Measurements from ENCODE around the gene TSPEAR. TPM values are rescaled to one million over a fixed set of nuclear protein-coding genes. Genes with fewer than 3 reads are reported as not detected.

TSPEAR gene
- total RNA-seq, 1 donor = not detected

GRCh38 chr21:44527983-44528633, 183.3 kb downstream of the TSPEAR start:
- no peak overlapping the region for H3K4me3 ChIP-seq (ENCODE audit: low read depth, low read length)
- DNase-seq (ENCODE audit: low read depth) = no peak

DNA sequence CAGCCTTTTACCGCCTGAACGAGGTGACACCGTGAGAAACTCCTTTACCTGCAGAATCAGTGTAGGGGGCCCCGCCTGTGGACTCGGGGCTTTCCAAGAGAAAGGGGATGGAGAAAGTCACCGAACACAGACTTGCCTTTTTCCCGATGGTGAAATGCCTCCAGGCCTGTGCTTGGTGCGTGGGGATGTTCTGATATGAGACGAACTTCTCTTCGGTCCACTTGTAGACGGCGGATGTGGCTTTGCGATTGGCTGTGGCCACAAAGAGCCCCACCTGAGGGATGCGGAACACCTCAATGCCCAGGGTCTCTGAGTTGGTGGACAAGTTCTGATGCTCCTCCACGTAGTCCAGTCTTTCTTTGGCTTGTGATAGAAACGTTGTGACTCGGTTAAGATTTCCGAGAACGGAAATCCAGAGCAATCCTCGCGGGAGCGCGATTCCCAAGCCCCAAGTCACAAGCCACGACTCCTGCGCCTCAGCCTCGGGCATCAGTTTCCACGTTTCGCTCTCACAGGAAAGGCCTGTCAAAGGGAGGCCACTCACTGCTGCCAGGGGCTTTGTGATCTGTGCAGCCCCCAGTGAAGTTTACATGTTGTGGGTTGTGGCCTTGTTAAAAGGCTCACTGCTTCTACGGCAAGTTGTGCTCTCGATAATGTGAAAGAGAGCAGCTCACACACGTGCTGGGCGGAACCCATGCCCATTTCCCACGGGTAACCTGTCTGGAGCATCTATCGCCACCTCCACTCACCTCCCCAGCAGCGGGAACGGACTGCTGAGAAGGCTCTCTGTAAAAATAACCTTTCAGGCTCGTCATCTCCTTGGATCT, 184.0 kb downstream of the TSPEAR start:
- H3K4me3 ChIP-seq (ENCODE audit: low read depth, low read length) = no peak overlapping the region
- TF ChIP-seq, protein P1, sequence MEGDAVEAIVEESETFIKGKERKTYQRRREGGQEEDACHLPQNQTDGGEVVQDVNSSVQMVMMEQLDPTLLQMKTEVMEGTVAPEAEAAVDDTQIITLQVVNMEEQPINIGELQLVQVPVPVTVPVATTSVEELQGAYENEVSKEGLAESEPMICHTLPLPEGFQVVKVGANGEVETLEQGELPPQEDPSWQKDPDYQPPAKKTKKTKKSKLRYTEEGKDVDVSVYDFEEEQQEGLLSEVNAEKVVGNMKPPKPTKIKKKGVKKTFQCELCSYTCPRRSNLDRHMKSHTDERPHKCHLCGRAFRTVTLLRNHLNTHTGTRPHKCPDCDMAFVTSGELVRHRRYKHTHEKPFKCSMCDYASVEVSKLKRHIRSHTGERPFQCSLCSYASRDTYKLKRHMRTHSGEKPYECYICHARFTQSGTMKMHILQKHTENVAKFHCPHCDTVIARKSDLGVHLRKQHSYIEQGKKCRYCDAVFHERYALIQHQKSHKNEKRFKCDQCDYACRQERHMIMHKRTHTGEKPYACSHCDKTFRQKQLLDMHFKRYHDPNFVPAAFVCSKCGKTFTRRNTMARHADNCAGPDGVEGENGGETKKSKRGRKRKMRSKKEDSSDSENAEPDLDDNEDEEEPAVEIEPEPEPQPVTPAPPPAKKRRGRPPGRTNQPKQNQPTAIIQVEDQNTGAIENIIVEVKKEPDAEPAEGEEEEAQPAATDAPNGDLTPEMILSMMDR (IDR thresholded peaks at IDR 0.05; ENCODE audit: insufficient read depth, low read length) = no peak
- no peak for DNase-seq (ENCODE audit: low read depth)

More at GRCh38 chr21:44527983-44528633, 183.3 kb downstream of the TSPEAR start:
- TF ChIP-seq, protein P1 (IDR thresholded peaks at IDR 0.05; ENCODE audit: insufficient read depth, low read length) = no peak

- H3K4me3 ChIP-seq (ENCODE audit: low read depth, low read length) = no peak overlapping the region
- no peak for DNase-seq (ENCODE audit: low read depth)
- TF ChIP-seq, protein P1 (IDR thresholded peaks at IDR 0.05; ENCODE audit: insufficient read depth, low read length) = no peak
Observed at GRCh38 chr21:44526096-44526997, 185.0 kb downstream of the TSPEAR start.

DNA sequence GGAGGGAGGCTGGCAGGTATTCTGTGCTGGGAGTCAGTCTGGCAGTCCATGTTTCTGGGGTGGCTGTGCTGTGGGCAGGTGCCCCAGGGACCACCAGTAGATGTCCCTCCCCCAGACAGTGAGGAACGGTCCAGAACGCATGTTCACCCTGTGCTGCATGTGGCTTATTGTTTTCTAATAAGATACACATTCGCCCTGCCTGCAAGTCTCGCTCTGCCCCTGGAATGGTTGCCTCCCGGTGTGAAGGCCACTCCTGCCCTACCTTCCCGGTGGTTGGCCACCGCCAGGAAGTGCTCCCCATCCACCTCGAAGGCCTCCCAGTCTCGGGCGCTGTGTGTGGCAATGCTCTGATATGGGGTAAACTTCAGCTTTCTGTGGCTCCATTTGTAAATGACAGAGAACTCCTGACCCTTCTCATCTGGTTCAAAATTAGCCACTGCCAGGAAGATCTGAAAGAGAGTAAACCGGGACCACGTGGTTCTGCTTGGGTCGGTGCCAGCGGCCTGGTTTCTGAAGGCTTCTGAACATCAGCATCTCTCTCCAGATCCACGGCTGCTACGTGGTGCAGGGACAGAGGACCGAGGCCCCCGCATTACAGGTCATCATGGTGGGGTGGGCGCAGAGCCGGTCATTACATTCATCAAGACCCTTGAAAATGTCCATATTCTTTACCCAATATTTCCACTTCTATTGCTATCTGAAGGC, 185.8 kb downstream of the TSPEAR start:
- no peak for DNase-seq (ENCODE audit: low read depth)
- H3K4me3 ChIP-seq (ENCODE audit: low read depth, low read length) = no peak overlapping the region
- TF ChIP-seq, protein P1 (IDR thresholded peaks at IDR 0.05; ENCODE audit: insufficient read depth, low read length) = no peak

DNA sequence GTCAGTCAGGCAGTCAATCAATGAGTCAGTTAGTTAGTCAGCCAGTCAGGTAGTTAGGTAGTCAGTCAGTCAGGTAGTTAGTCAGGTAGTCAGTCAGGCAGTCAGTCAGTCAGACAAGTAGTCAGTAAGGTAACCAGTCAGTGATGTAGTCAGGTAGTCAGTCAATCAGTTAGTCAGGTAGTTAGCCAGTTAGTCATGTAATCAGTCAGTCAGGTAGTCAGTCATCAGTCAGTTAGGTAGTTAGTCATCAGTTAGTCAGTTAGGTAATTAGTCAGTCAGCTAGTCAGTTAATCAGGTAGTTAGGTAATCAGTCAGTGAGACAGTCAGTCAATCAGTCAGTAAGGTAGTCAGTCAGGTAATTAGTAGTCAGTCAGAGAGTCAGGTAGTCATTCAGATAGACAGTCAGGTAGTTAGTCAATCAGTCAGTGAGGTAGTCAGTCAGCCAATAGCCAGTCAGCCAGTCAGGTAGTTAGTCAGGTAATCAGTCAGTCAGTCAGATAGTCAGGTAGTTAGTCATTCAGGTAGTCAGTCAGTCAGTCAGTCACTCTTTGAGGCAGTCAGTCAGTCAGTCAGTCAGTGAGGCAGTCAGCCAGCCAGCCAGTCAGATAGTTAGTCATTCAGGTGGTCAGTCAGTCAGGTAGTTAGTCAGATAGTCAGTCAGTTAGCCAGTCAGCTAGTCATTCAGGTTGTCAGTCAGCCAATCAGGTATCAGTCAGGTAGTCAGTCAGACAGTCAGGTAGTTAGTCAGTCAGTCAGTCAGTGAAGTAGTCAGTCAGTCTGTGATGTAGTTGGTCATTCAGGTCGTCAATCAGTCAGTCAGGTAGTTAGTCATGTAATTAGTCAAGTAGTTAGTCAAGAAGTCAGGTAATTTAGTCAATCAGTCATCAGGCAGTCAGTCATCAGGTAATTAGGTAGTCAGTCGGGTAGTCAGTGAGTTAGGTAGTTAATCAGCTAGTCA, 186.7 kb downstream of the TSPEAR start:
- H3K4me3 ChIP-seq (ENCODE audit: low read depth, low read length) = no peak overlapping the region
- no peak for DNase-seq (ENCODE audit: low read depth)
- TF ChIP-seq, protein P1 (IDR thresholded peaks at IDR 0.05; ENCODE audit: insufficient read depth, low read length) = no peak
